Measurements from ENCODE around the gene FAM187B.

Gene FAM187B

GRCh38 chr19:35216833-35217648 is 11.5 kb downstream of the FAM187B start:
- Histone ChIP-seq H3K36me3 (ENCODE audit: control insufficient read depth, insufficient read depth, low read length) (no peaks in the 10 kb centered on the region), H3K27me3 (ENCODE audit: control insufficient read depth, insufficient read depth, low read length) (no peaks in the 10 kb centered on the region), H3K9me3 (ENCODE audit: control insufficient read depth, insufficient read depth, low read depth, low read length) (peaks cover 25% of the 10 kb centered on the region), H3K4me1 (ENCODE audit: control insufficient read depth, insufficient read depth, low read length) (peaks cover 2% of the 10 kb centered on the region; the same call in 1 of the 2 replicates), H3K4me3 (ENCODE audit: low read depth, low read length) (no peak overlapping the region), H3K9ac (ENCODE audit: low read length) (no peak overlapping the region), H3K27ac (ENCODE audit: low read depth, low read length) (no peak overlapping the region)

- H3K4me1 ChIP-seq (ENCODE audit: control insufficient read depth, insufficient read depth, low read length) = peaks cover 4% of the 10 kb centered on the region; the same call in 1 of the 2 replicates
- no peaks in the 10 kb centered on the region for H3K36me3 ChIP-seq (ENCODE audit: control insufficient read depth, insufficient read depth, low read length)
- no peak overlapping the region for H3K9ac ChIP-seq (ENCODE audit: low read length)
- H3K27ac ChIP-seq (ENCODE audit: low read depth, low read length) = no peak overlapping the region
- no peaks in the 10 kb centered on the region for H3K27me3 ChIP-seq (ENCODE audit: control insufficient read depth, insufficient read depth, low read length)
- H3K9me3 ChIP-seq (ENCODE audit: control insufficient read depth, insufficient read depth, low read depth, low read length) = peaks cover 25% of the 10 kb centered on the region
- H3K4me3 ChIP-seq (ENCODE audit: low read depth, low read length) = no peak overlapping the region
These were observed 12.3 kb downstream of the FAM187B start for GRCh38 chr19:35216016-35216832.

GRCh38 chr19:35214766-35215422 is 13.6 kb downstream of the FAM187B start:
- Histone ChIP-seq H3K4me3 (ENCODE audit: low read depth, low read length) (no peak overlapping the region), H3K9ac (ENCODE audit: low read length) (no peak overlapping the region), H3K27ac (ENCODE audit: low read depth, low read length) (no peak overlapping the region), H3K9me3 (ENCODE audit: control insufficient read depth, insufficient read depth, low read depth, low read length) (peaks cover 21% of the 10 kb centered on the region), H3K4me1 (ENCODE audit: control insufficient read depth, insufficient read depth, low read length) (peaks cover 4% of the 10 kb centered on the region; the same call in 1 of the 2 replicates), H3K27me3 (ENCODE audit: control insufficient read depth, insufficient read depth, low read length) (no peaks in the 10 kb centered on the region), H3K36me3 (ENCODE audit: control insufficient read depth, insufficient read depth, low read length) (no peaks in the 10 kb centered on the region)

GRCh38 chr19:35213663-35214632 is 14.6 kb downstream of the FAM187B start:
- no peak overlapping the region for H3K27ac ChIP-seq (ENCODE audit: low read depth, low read length)
- H3K4me1 ChIP-seq (ENCODE audit: control insufficient read depth, insufficient read depth, low read length) = peaks cover 4% of the 10 kb centered on the region; the same call in 1 of the 2 replicates
- H3K4me3 ChIP-seq (ENCODE audit: low read depth, low read length) = no peak overlapping the region
- H3K36me3 ChIP-seq (ENCODE audit: control insufficient read depth, insufficient read depth, low read length) = no peaks in the 10 kb centered on the region
- H3K9me3 ChIP-seq (ENCODE audit: control insufficient read depth, insufficient read depth, low read depth, low read length) = peaks cover 13% of the 10 kb centered on the region
- H3K9ac ChIP-seq (ENCODE audit: low read length) = no peak overlapping the region
- H3K27me3 ChIP-seq (ENCODE audit: control insufficient read depth, insufficient read depth, low read length) = no peaks in the 10 kb centered on the region

- Histone ChIP-seq H3K27ac (ENCODE audit: low read depth, low read length) (no peak overlapping the region), H3K9me3 (ENCODE audit: control insufficient read depth, insufficient read depth, low read depth, low read length) (peaks cover 4% of the 10 kb centered on the region; the same call in 1 of the 2 replicates), H3K9ac (ENCODE audit: low read length) (no peak overlapping the region), H3K27me3 (ENCODE audit: control insufficient read depth, insufficient read depth, low read length) (no peaks in the 10 kb centered on the region), H3K4me1 (ENCODE audit: control insufficient read depth, insufficient read depth, low read length) (peaks cover 4% of the 10 kb centered on the region; the same call in 1 of the 2 replicates), H3K4me3 (ENCODE audit: low read depth, low read length) (no peak overlapping the region), H3K36me3 (ENCODE audit: control insufficient read depth, insufficient read depth, low read length) (no peaks in the 10 kb centered on the region)
These were observed 16.3 kb downstream of the FAM187B start for GRCh38 chr19:35212241-35212640.

- Histone ChIP-seq H3K9me3 (ENCODE audit: control insufficient read depth, insufficient read depth, low read depth, low read length) (no peaks in the 10 kb centered on the region), H3K27me3 (ENCODE audit: control insufficient read depth, insufficient read depth, low read length) (no peaks in the 10 kb centered on the region), H3K4me1 (ENCODE audit: control insufficient read depth, insufficient read depth, low read length) (peaks cover 4% of the 10 kb centered on the region; the same call in 1 of the 2 replicates), H3K4me3 (ENCODE audit: low read depth, low read length) (no peak overlapping the region), H3K9ac (ENCODE audit: low read length) (no peak overlapping the region), H3K36me3 (ENCODE audit: control insufficient read depth, insufficient read depth, low read length) (no peaks in the 10 kb centered on the region), H3K27ac (ENCODE audit: low read depth, low read length) (no peak overlapping the region)
These were observed 16.9 kb downstream of the FAM187B start for GRCh38 chr19:35211545-35212230.

- Histone ChIP-seq H3K4me1 (ENCODE audit: control insufficient read depth, insufficient read depth, low read length) (peaks cover 17% of the 10 kb centered on the region), H3K9ac (ENCODE audit: low read length) (no peak overlapping the region), H3K27ac (ENCODE audit: low read depth, low read length) (no peak overlapping the region), H3K36me3 (ENCODE audit: control insufficient read depth, insufficient read depth, low read length) (no peaks in the 10 kb centered on the region), H3K27me3 (ENCODE audit: control insufficient read depth, insufficient read depth, low read length) (no peaks in the 10 kb centered on the region), H3K4me3 (ENCODE audit: low read depth, low read length) (no peak overlapping the region), H3K9me3 (ENCODE audit: control insufficient read depth, insufficient read depth, low read depth, low read length) (no peaks in the 10 kb centered on the region)
These were observed 18.9 kb downstream of the FAM187B start for GRCh38 chr19:35209646-35210045.

GRCh38 chr19:35208121-35208520 is 20.4 kb downstream of the FAM187B start:
- Histone ChIP-seq H3K4me3 (ENCODE audit: low read depth, low read length) (no peak overlapping the region), H3K9ac (ENCODE audit: low read length) (no peak overlapping the region), H3K27ac (ENCODE audit: low read depth, low read length) (no peak overlapping the region), H3K4me1 (ENCODE audit: control insufficient read depth, insufficient read depth, low read length) (peaks cover 30% of the 10 kb centered on the region), H3K27me3 (ENCODE audit: control insufficient read depth, insufficient read depth, low read length) (no peaks in the 10 kb centered on the region), H3K36me3 (ENCODE audit: control insufficient read depth, insufficient read depth, low read length) (no peaks in the 10 kb centered on the region), H3K9me3 (ENCODE audit: control insufficient read depth, insufficient read depth, low read depth, low read length) (no peaks in the 10 kb centered on the region)

GRCh38 chr19:35207391-35207871 is 21.1 kb downstream of the FAM187B start:
- Histone ChIP-seq H3K4me1 (ENCODE audit: control insufficient read depth, insufficient read depth, low read length) (peaks cover 37% of the 10 kb centered on the region), H3K9ac (ENCODE audit: low read length) (no peak overlapping the region), H3K36me3 (ENCODE audit: control insufficient read depth, insufficient read depth, low read length) (no peaks in the 10 kb centered on the region), H3K27me3 (ENCODE audit: control insufficient read depth, insufficient read depth, low read length) (no peaks in the 10 kb centered on the region), H3K27ac (ENCODE audit: low read depth, low read length) (no peak overlapping the region), H3K9me3 (ENCODE audit: control insufficient read depth, insufficient read depth, low read depth, low read length) (no peaks in the 10 kb centered on the region), H3K4me3 (ENCODE audit: low read depth, low read length) (no peak overlapping the region)
